SK-N-SH (cell line): Measurements from ENCODE around the gene RNASEH1. TPM values are rescaled to one million over a fixed set of nuclear protein-coding genes. Genes with fewer than 3 reads are reported as not detected.

Source experiments
- CTCF ChIA-PET: fragments of 300-600, 350-600 bp; formaldehyde crosslinking; extraction: SDS; loops from one replicate; lab custom pipeline; 2021; lab: Yijun Ruan, JAX
- POLR2A ChIA-PET: fragments of 350-600 bp; sonication (Branson Sonifier 250); formaldehyde crosslinking; extraction: SDS; loops from one replicate; lab custom pipeline; 2020; ENCODE audit warnings: antibody characterized with exemption, inconsistent platforms; lab: Yijun Ruan, JAX
- DNase-seq: peaks from one replicate; pipeline ENCODE4 v3.0.0; 2012
- H2AFZ ChIP-seq: fragments of 200-600 bp; sonication (generic); 2 replicates; pipeline ENCODE4 v1.8.1; 2016; ENCODE audit warnings: antibody characterized with exemption, mild to moderate bottlenecking, low read depth
- H3F3A ChIP-seq: fragments of 200-600 bp; sonication (generic); replicated peaks from 2 replicates; pipeline ENCODE3; 2016; ENCODE audit warnings: antibody characterized with exemption, mild to moderate bottlenecking; ENCODE audit not compliant: insufficient read depth
- H3K27ac ChIP-seq, 2 experiments: fragments of 200-500 bp in 1 of 2; fragments of 200-600 bp in 1 of 2; sonication (Bioruptor generic) in 1 of 2; sonication (generic), shearing (Covaris generic) in 1 of 2; 2 replicates each; pipeline versions ENCODE4 v1.5.1 to v1.6.1; 2014 to 2016; ENCODE audit warnings: low read depth in 2 of 2, inconsistent platforms in 1 of 2, low read length in 1 of 2, mild to moderate bottlenecking in 1 of 2, mixed read lengths in 1 of 2
- H3K27me3 ChIP-seq: fragments of 200-600 bp; sonication (generic), shearing (Covaris generic); 2 replicates; pipeline ENCODE4 v1.6.1; 2016; ENCODE audit warnings: mixed run types; ENCODE audit not compliant: insufficient read depth
- H3K36me3 ChIP-seq, 2 experiments: fragments of 200-500 bp in 1 of 2; fragments of 200-600 bp in 1 of 2; sonication (Bioruptor generic) in 1 of 2; sonication (generic) in 1 of 2; replicated peaks in 1 of 2; 2 replicates each; pipeline versions ENCODE3 to v1.5.1; 2014 to 2016; ENCODE audit warnings: low read length in 1 of 2, mild to moderate bottlenecking in 1 of 2; ENCODE audit not compliant: insufficient read depth in 2 of 2, control insufficient read depth in 1 of 2
- H3K4me1 ChIP-seq, 2 experiments: fragments of 200-500 bp in 1 of 2; fragments of 200-600 bp in 1 of 2; sonication (Bioruptor generic) in 1 of 2; sonication (generic), shearing (Covaris generic) in 1 of 2; 2 replicates each; pipeline versions ENCODE4 v1.5.1 to v1.6.1; 2014 to 2016; ENCODE audit warnings: low read depth in 1 of 2, low read length in 1 of 2, mixed run types in 1 of 2; ENCODE audit not compliant: insufficient read depth in 2 of 2, control insufficient read depth in 1 of 2
- H3K4me2 ChIP-seq: fragments of 200-600 bp; sonication (generic), shearing (Covaris generic); 2 replicates; pipeline ENCODE4 v1.6.1; 2017; ENCODE audit warnings: mixed run types
- H3K4me3 ChIP-seq, 2 experiments: fragments of 200-500 bp in 1 of 2; fragments of 200-600 bp in 1 of 2; sonication (Bioruptor generic) in 1 of 2; sonication (generic), shearing (Covaris generic) in 1 of 2; 2 replicates each; pipeline versions ENCODE4 v1.5.1 to v1.8.1; 2014 to 2016; ENCODE audit warnings: low read depth in 2 of 2, inconsistent platforms in 1 of 2, low read length in 1 of 2, mild to moderate bottlenecking in 1 of 2, mixed read lengths in 1 of 2, moderate library complexity in 1 of 2
- H3K79me2 ChIP-seq: fragments of 200-600 bp; sonication (generic); 2 replicates; pipeline ENCODE4 v1.8.1; 2017; ENCODE audit warnings: mild to moderate bottlenecking; ENCODE audit not compliant: insufficient read depth
- H3K9ac ChIP-seq: fragments of 200-600 bp; sonication (generic); 2 replicates; pipeline ENCODE4 v1.6.1; 2017; ENCODE audit warnings: mixed run types
- H3K9me2 ChIP-seq: fragments of 200-600 bp; sonication (generic); 2 replicates; pipeline ENCODE4 v1.6.1; 2017; ENCODE audit warnings: mixed run types
- H3K9me3 ChIP-seq: fragments of 200-600 bp; sonication (generic); 2 replicates; pipeline ENCODE4 v1.6.1; 2017; ENCODE audit warnings: mixed run types, mild to moderate bottlenecking, moderate library complexity
- H4K20me1 ChIP-seq: fragments of 200-600 bp; sonication (generic); 2 replicates; pipeline ENCODE4 v1.6.1; 2017; ENCODE audit warnings: mild to moderate bottlenecking, mixed run types; ENCODE audit not compliant: insufficient read depth
- CHD2 ChIP-seq: fragments of 150-350 bp; IDR thresholded peaks from 2 replicates; pipeline ENCODE4 v1.6.1; 2018; ENCODE audit warnings: low read length; ENCODE audit not compliant: partially characterized antibody
- FOXJ3 ChIP-seq: sonication (generic); formaldehyde crosslinking; IDR thresholded peaks from 2 replicates; pipeline ENCODE4 v1.5.1; 2020; ENCODE audit warnings: mild to moderate bottlenecking, missing genetic modification reagents
- MAX ChIP-seq: IDR thresholded peaks from 2 replicates; pipeline ENCODE4 v1.4.0; 2012; ENCODE audit warnings: low read depth
- MXI1 ChIP-seq: IDR thresholded peaks from 2 replicates; pipeline ENCODE4 v1.6.1; 2012; ENCODE audit warnings: mild to moderate bottlenecking, low read depth, low read length, improper control_type of control experiment
- NFIC ChIP-seq: IDR thresholded peaks from 2 replicates; pipeline ENCODE4 v1.4.0; 2012; ENCODE audit warnings: borderline replicate concordance
- NRF1 ChIP-seq: IDR thresholded peaks from 2 replicates; pipeline ENCODE4 v1.6.1; 2012; ENCODE audit warnings: low read depth, mild to moderate bottlenecking, low read length
- POLR2AphosphoS5 ChIP-seq: IDR thresholded peaks from 2 replicates; pipeline ENCODE4 v1.6.1; 2012; ENCODE audit warnings: low read depth, low read length
- RAD21 ChIP-seq: IDR thresholded peaks from 2 replicates; pipeline ENCODE4 v1.6.1; 2012; ENCODE audit warnings: mild to moderate bottlenecking, low read length
- REST ChIP-seq: IDR thresholded peaks from 2 replicates; pipeline ENCODE4 v1.6.1; 2012; ENCODE audit warnings: mild to moderate bottlenecking, low read depth, low read length, moderate library complexity
- RFX5 ChIP-seq: IDR thresholded peaks from 2 replicates; pipeline ENCODE4 v1.6.1; 2012; ENCODE audit warnings: mild to moderate bottlenecking, improper control_type of control experiment, low read length
- TAF1 ChIP-seq: IDR thresholded peaks from 2 replicates; pipeline ENCODE4 v1.6.1; 2012; ENCODE audit warnings: low read depth, mild to moderate bottlenecking, low read length, moderate library complexity, borderline replicate concordance
- TCF12 ChIP-seq: IDR thresholded peaks from 2 replicates; pipeline ENCODE4 v1.4.0; 2012
- USF2 ChIP-seq: fragments of 150-350 bp; IDR thresholded peaks from 2 replicates; pipeline ENCODE4 v1.6.1; 2017; ENCODE audit warnings: antibody characterized with exemption, low read length, low read depth, borderline replicate concordance
- WGBS: methylation state at CpG from one replicate; pipeline ENCODE4 v1.1.6; 2017; ENCODE audit warnings: low lambda C conversion rate; 5-methylcytosine and 5-hydroxymethylcytosine counted together
- polyA plus RNA-seq, 3 experiments: library from polyadenylated mRNA; depleted of rRNA; stranded (reverse); fragments of >200 nt; gene quantifications; 2 replicates each; pipeline ENCODE4 v1.2.3, GENCODE V29; 2012
- TF ChIP-seq, protein P1 (sequence below): fragments of 150-350 bp; IDR thresholded peaks from 2 replicates; pipeline ENCODE4 v1.6.1; 2016; ENCODE audit warnings: mild to moderate bottlenecking, low read depth, low read length
- TF ChIP-seq, protein P2 (sequence below): IDR thresholded peaks from 2 replicates; pipeline ENCODE4 v1.4.0; 2012; ENCODE audit warnings: low read depth, borderline replicate concordance

The RNASEH1 gene
- polyA plus RNA-seq, 1 of the 3 experiments (the other 2 are of a cell fraction): 34.4 TPM

DNA sequence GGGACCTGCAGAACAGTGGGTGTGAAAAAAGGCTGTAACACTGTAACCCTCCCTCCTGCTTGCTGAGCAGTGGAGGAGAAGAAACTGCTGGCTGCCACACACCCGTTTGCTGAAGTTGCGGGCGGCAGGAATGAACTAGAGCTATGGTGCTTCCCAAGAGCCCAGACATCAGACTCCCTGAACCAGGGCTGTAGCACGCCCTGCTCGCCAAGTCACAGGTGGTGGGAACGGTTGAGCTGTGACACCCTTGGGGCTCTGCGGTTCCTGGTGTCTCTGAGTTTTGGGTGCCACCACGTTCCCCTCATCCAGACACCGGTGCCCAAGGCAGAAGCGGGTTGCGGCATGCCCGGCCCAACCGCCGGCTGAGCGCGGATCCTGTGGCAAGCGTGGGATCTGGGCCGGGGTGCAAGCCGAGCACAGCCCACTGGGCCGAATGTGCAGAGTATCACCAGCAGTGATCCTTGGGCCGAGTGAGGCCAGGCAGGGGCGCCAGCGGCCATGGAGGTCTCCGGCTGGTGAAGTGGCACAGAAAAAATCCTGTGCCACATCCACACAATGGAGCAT, 23.8 kb downstream of the RNASEH1 start:
- CTCF ChIA-PET: no interaction called here
- Histone ChIP-seq H3K4me3 (no peak overlapping the region), H3K9ac (no peak overlapping the region), H3K4me1 (peaks cover 3 to 13% of the 10 kb centered on the region in 2 experiments; a peak in 3 of 4 replicates), H3K9me2 (no peaks in the 10 kb centered on the region)
- POLR2A ChIA-PET: no interaction called here
- TF ChIP-seq CHD2: no peak
- TF ChIP-seq, all 33 proteins: peak for 0
- no peaks in the 10 kb centered on the region for H3K79me2 ChIP-seq
- no peak overlapping the region for H3K27ac ChIP-seq
- H3K27me3 ChIP-seq: no peaks in the 10 kb centered on the region
- peaks cover 24% of the 10 kb centered on the region for H3F3A ChIP-seq
- no peak overlapping the region for H3K4me2 ChIP-seq
- peaks cover 2 to 4% of the 10 kb centered on the region in 2 experiments for H3K36me3 ChIP-seq
- no peak for DNase-seq
- 97% methylated on average over 11 of the region's 24 CpGs for WGBS
- no peak overlapping the region for H2AFZ ChIP-seq
- no peaks in the 10 kb centered on the region for H3K9me3 ChIP-seq
- no peaks in the 10 kb centered on the region for H4K20me1 ChIP-seq

- Histone ChIP-seq H3K4me3 (no peak overlapping the region), H3K4me2 (no peak overlapping the region), H3K9me3 (no peaks in the 10 kb centered on the region), H4K20me1 (no peaks in the 10 kb centered on the region), H3K9ac (no peak overlapping the region), H3K27me3 (no peaks in the 10 kb centered on the region), H3K79me2 (no peaks in the 10 kb centered on the region), H3K9me2 (no peaks in the 10 kb centered on the region), H3K36me3 (peaks cover 2 to 4% of the 10 kb centered on the region in 2 experiments), H3K4me1 (peaks cover 3 to 13% of the 10 kb centered on the region in 2 experiments; a peak in 3 of 4 replicates), H2AFZ (no peak overlapping the region), H3K27ac (no peak overlapping the region), H3F3A (peaks cover 24% of the 10 kb centered on the region)
- 95% methylated on average over 6 of the region's 6 CpGs for WGBS
- ChIA-PET POLR2A (no interaction called here), CTCF (interaction anchor here (2.0 kb wide), 1 partner anchor 12 kb away, joined by 4 read pairs; no protein-coding TSS in a partner anchor)
- TF ChIP-seq FOXJ3 (CRISPR knock-in tag) (no peak), TCF12 (no peak), NFIC (no peak)
- DNase-seq: no peak
These were observed 24.3 kb downstream of the RNASEH1 start for GRCh38 chr2:3533836-3534235.

DNA sequence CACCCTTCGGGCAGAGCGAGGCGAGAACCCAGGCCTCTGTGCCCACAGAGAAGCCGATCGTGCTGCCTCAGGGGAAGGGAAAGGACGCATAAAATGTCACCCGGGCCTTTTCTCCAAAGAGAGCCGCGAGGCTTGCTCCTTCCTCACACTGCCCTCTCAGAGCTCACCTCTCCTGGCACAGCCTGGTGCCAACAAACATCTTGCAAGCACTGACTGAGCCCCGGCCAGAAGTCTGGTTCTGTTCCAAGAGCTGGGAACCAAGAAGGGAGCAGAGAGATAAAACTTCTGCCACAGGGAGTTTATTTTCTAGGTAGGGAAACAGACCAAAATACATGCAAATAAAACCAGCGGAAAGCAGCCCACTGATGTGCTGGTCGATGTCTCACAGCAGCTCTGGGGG, 25.2 kb downstream of the RNASEH1 start:
- Histone ChIP-seq H3K9ac (no peak overlapping the region), H3F3A (peaks cover 24% of the 10 kb centered on the region), H3K27me3 (no peaks in the 10 kb centered on the region), H2AFZ (no peak overlapping the region), H3K9me2 (no peaks in the 10 kb centered on the region), H3K4me2 (no peak overlapping the region), H3K9me3 (no peaks in the 10 kb centered on the region), H3K4me3 (no peak overlapping the region), H3K36me3 (no peaks in the 10 kb centered on the region), H3K27ac (no peak overlapping the region), H3K79me2 (no peaks in the 10 kb centered on the region), H3K4me1 (peaks cover 3 to 13% of the 10 kb centered on the region in 2 experiments; a peak in 3 of 4 replicates), H4K20me1 (no peaks in the 10 kb centered on the region)
- 86% methylated on average over 10 of the region's 12 CpGs for WGBS
- CTCF ChIA-PET: interaction anchor here (2.0 kb wide), 1 partner anchor 13 kb away, joined by 4 read pairs; no protein-coding TSS in a partner anchor
- POLR2A ChIA-PET: no interaction called here
- DNase-seq: no peak
- no peak for TF ChIP-seq RFX5
- TF ChIP-seq, protein P1, sequence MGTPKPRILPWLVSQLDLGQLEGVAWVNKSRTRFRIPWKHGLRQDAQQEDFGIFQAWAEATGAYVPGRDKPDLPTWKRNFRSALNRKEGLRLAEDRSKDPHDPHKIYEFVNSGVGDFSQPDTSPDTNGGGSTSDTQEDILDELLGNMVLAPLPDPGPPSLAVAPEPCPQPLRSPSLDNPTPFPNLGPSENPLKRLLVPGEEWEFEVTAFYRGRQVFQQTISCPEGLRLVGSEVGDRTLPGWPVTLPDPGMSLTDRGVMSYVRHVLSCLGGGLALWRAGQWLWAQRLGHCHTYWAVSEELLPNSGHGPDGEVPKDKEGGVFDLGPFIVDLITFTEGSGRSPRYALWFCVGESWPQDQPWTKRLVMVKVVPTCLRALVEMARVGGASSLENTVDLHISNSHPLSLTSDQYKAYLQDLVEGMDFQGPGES: no peak
- no peak for TF ChIP-seq TAF1
- TF ChIP-seq POLR2AphosphoS5: no peak
- no peak for TF ChIP-seq USF2
- no peak for TF ChIP-seq RAD21
- no peak for TF ChIP-seq NFIC
- no peak for TF ChIP-seq MAX
- TF ChIP-seq REST: no peak
- TF ChIP-seq MXI1: no peak
- TF ChIP-seq, protein P2, sequence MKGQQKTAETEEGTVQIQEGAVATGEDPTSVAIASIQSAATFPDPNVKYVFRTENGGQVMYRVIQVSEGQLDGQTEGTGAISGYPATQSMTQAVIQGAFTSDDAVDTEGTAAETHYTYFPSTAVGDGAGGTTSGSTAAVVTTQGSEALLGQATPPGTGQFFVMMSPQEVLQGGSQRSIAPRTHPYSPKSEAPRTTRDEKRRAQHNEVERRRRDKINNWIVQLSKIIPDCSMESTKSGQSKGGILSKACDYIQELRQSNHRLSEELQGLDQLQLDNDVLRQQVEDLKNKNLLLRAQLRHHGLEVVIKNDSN: no peak
- TF ChIP-seq NRF1: no peak
